ENCODE results near the gene TMEM9.
A peak's percentile ranks its signal among the peaks of the same experiment; 100 is the strongest.

DNA sequence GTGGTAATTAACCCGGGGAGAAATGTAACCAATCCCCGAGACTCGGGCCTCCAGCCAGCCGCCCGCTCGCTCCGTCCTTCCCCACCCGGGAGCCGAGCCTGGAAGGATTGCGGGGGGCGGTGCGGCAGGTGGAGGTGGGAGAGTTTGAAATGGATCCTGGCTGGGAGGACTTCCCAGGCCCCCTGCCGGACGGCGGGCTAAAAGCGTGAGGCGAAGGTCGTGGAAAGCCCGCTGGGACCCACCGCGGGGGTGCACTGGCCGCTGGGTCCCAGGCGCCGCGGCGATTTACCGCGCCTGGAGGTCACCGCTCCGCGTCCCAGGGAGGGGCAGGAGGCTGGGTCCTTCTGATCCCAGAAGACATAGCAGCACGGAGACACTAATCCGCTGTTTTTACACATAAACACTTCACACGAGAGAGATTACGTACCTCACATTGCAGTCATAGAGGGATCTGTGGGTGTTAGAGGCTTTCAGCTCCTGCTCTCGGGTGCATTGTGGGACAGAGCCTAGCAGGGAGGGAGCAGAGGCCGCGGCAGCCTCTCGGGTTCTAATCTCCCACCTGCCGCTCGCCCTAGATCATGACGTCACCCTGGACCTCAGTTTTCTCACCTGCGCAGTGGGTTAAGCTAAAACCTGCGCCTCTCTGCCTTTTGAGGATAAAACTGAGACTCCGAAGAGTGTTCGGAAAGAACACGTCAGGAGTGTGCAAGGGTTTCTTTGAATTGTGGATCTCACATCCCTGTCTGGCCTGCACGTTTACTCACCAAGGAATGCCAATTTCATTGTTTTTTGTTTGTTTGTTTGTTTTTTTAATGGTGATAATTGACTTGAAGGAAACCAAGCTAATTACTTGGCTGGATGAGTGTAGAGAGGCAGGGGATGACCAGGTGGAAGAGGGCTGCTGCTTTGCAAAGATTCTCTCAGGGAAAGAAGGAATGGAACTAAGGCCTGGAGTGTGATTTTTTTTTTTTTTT lies 17.1 kb upstream of the TMEM9 start:
- no peak for TF ChIP-seq POLR2AphosphoS5 (IDR thresholded peaks at IDR 0.05)
- TF ChIP-seq, protein P1, sequence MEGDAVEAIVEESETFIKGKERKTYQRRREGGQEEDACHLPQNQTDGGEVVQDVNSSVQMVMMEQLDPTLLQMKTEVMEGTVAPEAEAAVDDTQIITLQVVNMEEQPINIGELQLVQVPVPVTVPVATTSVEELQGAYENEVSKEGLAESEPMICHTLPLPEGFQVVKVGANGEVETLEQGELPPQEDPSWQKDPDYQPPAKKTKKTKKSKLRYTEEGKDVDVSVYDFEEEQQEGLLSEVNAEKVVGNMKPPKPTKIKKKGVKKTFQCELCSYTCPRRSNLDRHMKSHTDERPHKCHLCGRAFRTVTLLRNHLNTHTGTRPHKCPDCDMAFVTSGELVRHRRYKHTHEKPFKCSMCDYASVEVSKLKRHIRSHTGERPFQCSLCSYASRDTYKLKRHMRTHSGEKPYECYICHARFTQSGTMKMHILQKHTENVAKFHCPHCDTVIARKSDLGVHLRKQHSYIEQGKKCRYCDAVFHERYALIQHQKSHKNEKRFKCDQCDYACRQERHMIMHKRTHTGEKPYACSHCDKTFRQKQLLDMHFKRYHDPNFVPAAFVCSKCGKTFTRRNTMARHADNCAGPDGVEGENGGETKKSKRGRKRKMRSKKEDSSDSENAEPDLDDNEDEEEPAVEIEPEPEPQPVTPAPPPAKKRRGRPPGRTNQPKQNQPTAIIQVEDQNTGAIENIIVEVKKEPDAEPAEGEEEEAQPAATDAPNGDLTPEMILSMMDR (IDR thresholded peaks at IDR 0.05) = peak in 1 of 2 donors; percentile 19
